ENCODE results near the gene DLEC1.

- TF ChIP-seq CTCF (IDR thresholded peaks at IDR 0.05) (no peak), CHD2 (IDR thresholded peaks at IDR 0.05; ENCODE audit: low read length, partially characterized antibody) (no peak), NFE2L2 (conservative IDR thresholded peaks at IDR 0.05; ENCODE audit: low read length) (no peak)
Observed at GRCh38 chr3:38142959-38143358, 104.0 kb downstream of the DLEC1 start.

Data from A549 (cell line).